ENCODE results near the gene DVL1.

The DVL1 gene

GRCh38 chr1:1337793-1338147 lies 11.4 kb downstream of the DVL1 start:
- Histone ChIP-seq H3K4me3 (ENCODE audit: low read length) (no peak overlapping the region), H3K27me3 (ENCODE audit: control insufficient read depth, low read length) (no peaks in the 10 kb centered on the region), H3K36me3 (ENCODE audit: control insufficient read depth, low read length) (peaks cover 29% of the 10 kb centered on the region), H4K20me1 (ENCODE audit: control insufficient read depth, insufficient read depth, low read depth, low read length) (peaks cover 5% of the 10 kb centered on the region; the same call in 1 of the 2 replicates), H3K79me2 (ENCODE audit: control insufficient read depth, low read length) (no peaks in the 10 kb centered on the region), H3K9me2 (replicated peaks; ENCODE audit: control insufficient read depth, low read length) (no peaks in the 10 kb centered on the region), H3F3A (ENCODE audit: control insufficient read depth, insufficient read depth) (no peaks in the 10 kb centered on the region), H3K4me1 (ENCODE audit: control insufficient read depth, low read length) (no peaks in the 10 kb centered on the region), H3K4me2 (ENCODE audit: low read length) (no peak overlapping the region), H3K9me3 (ENCODE audit: control insufficient read depth, insufficient read depth, low read length) (peaks cover 5% of the 10 kb centered on the region; the same call in 1 of the 2 replicates), H3K27ac (ENCODE audit: low read depth, low read length) (no peak overlapping the region)
- TF ChIP-seq CTCF (IDR thresholded peaks at IDR 0.05; ENCODE audit: low read depth, low read length, poor library complexity, severe bottlenecking) (no peak), EZH2phosphoT487 (IDR thresholded peaks at IDR 0.05; ENCODE audit: borderline replicate concordance, low read length) (no peak)

- Histone ChIP-seq H3K9me3 (ENCODE audit: control insufficient read depth, insufficient read depth, low read length) (peaks cover 5% of the 10 kb centered on the region; the same call in 1 of the 2 replicates), H3K9me2 (replicated peaks; ENCODE audit: control insufficient read depth, low read length) (no peaks in the 10 kb centered on the region), H4K20me1 (ENCODE audit: control insufficient read depth, insufficient read depth, low read depth, low read length) (peaks cover 5% of the 10 kb centered on the region; the same call in 1 of the 2 replicates), H3K4me2 (ENCODE audit: low read length) (no peak overlapping the region), H3K79me2 (ENCODE audit: control insufficient read depth, low read length) (no peaks in the 10 kb centered on the region), H3K36me3 (ENCODE audit: control insufficient read depth, low read length) (peaks cover 27% of the 10 kb centered on the region), H3K27ac (ENCODE audit: low read depth, low read length) (no peak overlapping the region), H3K4me3 (ENCODE audit: low read length) (no peak overlapping the region), H3F3A (ENCODE audit: control insufficient read depth, insufficient read depth) (no peaks in the 10 kb centered on the region), H3K4me1 (ENCODE audit: control insufficient read depth, low read length) (no peaks in the 10 kb centered on the region), H3K27me3 (ENCODE audit: control insufficient read depth, low read length) (no peaks in the 10 kb centered on the region)
- no peak for TF ChIP-seq CTCF (IDR thresholded peaks at IDR 0.05; ENCODE audit: low read depth, low read length, poor library complexity, severe bottlenecking)
Observed at GRCh38 chr1:1336931-1337792, 12.1 kb downstream of the DVL1 start.

- Histone ChIP-seq H3K4me3 (ENCODE audit: low read length) (no peak overlapping the region), H3F3A (ENCODE audit: control insufficient read depth, insufficient read depth) (no peaks in the 10 kb centered on the region), H4K20me1 (ENCODE audit: control insufficient read depth, insufficient read depth, low read depth, low read length) (peaks cover 5% of the 10 kb centered on the region; the same call in 1 of the 2 replicates), H3K36me3 (ENCODE audit: control insufficient read depth, low read length) (peaks cover 23% of the 10 kb centered on the region), H3K4me2 (ENCODE audit: low read length) (no peak overlapping the region), H3K9me2 (replicated peaks; ENCODE audit: control insufficient read depth, low read length) (no peaks in the 10 kb centered on the region), H3K79me2 (ENCODE audit: control insufficient read depth, low read length) (no peaks in the 10 kb centered on the region), H3K27ac (ENCODE audit: low read depth, low read length) (no peak overlapping the region), H3K27me3 (ENCODE audit: control insufficient read depth, low read length) (no peaks in the 10 kb centered on the region), H3K4me1 (ENCODE audit: control insufficient read depth, low read length) (no peaks in the 10 kb centered on the region), H3K9me3 (ENCODE audit: control insufficient read depth, insufficient read depth, low read length) (peaks cover 4% of the 10 kb centered on the region; the same call in 1 of the 2 replicates)
- TF ChIP-seq CTCF (IDR thresholded peaks at IDR 0.05; ENCODE audit: low read depth, low read length, poor library complexity, severe bottlenecking) (no peak), EZH2phosphoT487 (IDR thresholded peaks at IDR 0.05; ENCODE audit: borderline replicate concordance, low read length) (no peak)
Observed at GRCh38 chr1:1336446-1336845, 12.8 kb downstream of the DVL1 start.
